A549 treated with AZD2906 at 1 μM for 4 hours (cell line): ENCODE data around the gene ZPBP. TPM values are rescaled to one million over a fixed set of nuclear protein-coding genes. Genes with fewer than 3 reads are reported as not detected.

Experiments
- total RNA-seq: library from RNA; stranded (reverse); fragments of 200-300 nt; extraction: Qiagen RNA extraction; gene quantifications from 5 replicates; pipeline ENCODE4 v1.2.3, GENCODE V29; 2022

Gene ZPBP
- not detected in 5 replicates for total RNA-seq

GRCh38 chr7:50092579-50093491, at the start of gene ZPBP:
ZPBP (minus strand) TSS chr7:50093246; CDS start chr7:50093194, 52 bp downstream.

Other genes starting within 250 kb of the ZPBP start
- gene IKZF1, start 211.5 kb upstream of the ZPBP start, total RNA-seq, result 0.06 TPM in 1 of 5 replicates, not detected in the others